Right kidney (tissue), 9 donors: ENCODE results near the gene GSTO2.
A peak's percentile ranks its signal among the peaks of the same experiment; 100 is the strongest.
"Not testable (repeated sequence)": the region's sequence is repeated elsewhere in the genome, so short reads cannot be mapped to it uniquely, and the experiment has no call there.

ENCODE experiments used
- DNase-seq: peaks from one replicate; pipeline ENCODE4 v3.0.0-alpha.2; 2016
- long read RNA-seq, 8 donors: transcript quantifications; one replicate each; lab custom pipeline, GENCODE V29; 2026

GSTO2 gene
- long read RNA-seq, donor 1, full-length matches to known transcripts, result 7 of 13 reads
- long read RNA-seq, donor 1, partial matches to known transcripts, result 6 of 13 reads
- long read RNA-seq, donor 1, other reads (novel, unspliced or antisense), result 0 of 13 reads
- long read RNA-seq, donor 2, full-length matches to known transcripts, result 5 of 5 reads
- long read RNA-seq, donor 2, partial matches to known transcripts, result 0 of 5 reads
- long read RNA-seq, donor 2, other reads (novel, unspliced or antisense), result 0 of 5 reads
- long read RNA-seq, donor 3, full-length matches to known transcripts, result 5 of 5 reads
- long read RNA-seq, donor 3, partial matches to known transcripts, result 0 of 5 reads
- long read RNA-seq, donor 3, other reads (novel, unspliced or antisense), result 0 of 5 reads
- long read RNA-seq, donor 4, full-length matches to known transcripts, result 2 of 2 reads
- long read RNA-seq, donor 4, partial matches to known transcripts, result 0 of 2 reads
- long read RNA-seq, donor 4, other reads (novel, unspliced or antisense), result 0 of 2 reads
- long read RNA-seq, donor 5, full-length matches to known transcripts, result 4 of 4 reads
- long read RNA-seq, donor 5, partial matches to known transcripts, result 0 of 4 reads
- long read RNA-seq, donor 5, other reads (novel, unspliced or antisense), result 0 of 4 reads
- long read RNA-seq, donor 6, full-length matches to known transcripts, result 4 of 4 reads
- long read RNA-seq, donor 6, partial matches to known transcripts, result 0 of 4 reads
- long read RNA-seq, donor 6, other reads (novel, unspliced or antisense), result 0 of 4 reads
- long read RNA-seq, donor 7, full-length matches to known transcripts, result 12 of 18 reads
- long read RNA-seq, donor 7, partial matches to known transcripts, result 6 of 18 reads
- long read RNA-seq, donor 7, other reads (novel, unspliced or antisense), result 0 of 18 reads
- long read RNA-seq, donor 8, full-length matches to known transcripts, result 6 of 6 reads
- long read RNA-seq, donor 8, partial matches to known transcripts, result 0 of 6 reads
- long read RNA-seq, donor 8, other reads (novel, unspliced or antisense), result 0 of 6 reads

GRCh38 chr10:104268713-104269645, at the start of gene GSTO2:
TSS of gene GSTO2 (plus strand) at chr10:104269184. CDS start at chr10:104274916, 5,732 bp downstream.
- DNase-seq, result peak; percentile 85

- no peak for DNase-seq
These were observed 48.5 kb upstream of the GSTO2 start for GRCh38 chr10:104220522-104220921.

DNA sequence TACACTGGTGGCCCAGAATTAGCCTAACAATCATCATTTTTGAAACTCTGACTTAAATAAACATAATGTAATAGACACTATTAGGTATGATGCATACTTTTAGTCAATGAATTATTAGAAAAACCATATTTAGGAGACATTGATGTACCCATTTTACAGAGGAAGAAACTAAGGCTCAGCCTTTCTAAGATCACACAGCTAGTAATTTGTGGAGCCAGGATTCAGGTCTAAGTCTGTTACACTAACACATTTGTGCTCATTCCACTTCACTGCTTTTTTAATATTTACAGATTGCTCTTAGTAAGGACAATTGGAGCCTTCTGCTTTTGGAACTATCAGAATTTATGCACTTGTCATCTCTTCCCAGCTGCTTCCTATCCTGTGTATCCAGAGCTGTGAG, 45.7 kb upstream of the GSTO2 start:
- DNase-seq, result no peak

DNA sequence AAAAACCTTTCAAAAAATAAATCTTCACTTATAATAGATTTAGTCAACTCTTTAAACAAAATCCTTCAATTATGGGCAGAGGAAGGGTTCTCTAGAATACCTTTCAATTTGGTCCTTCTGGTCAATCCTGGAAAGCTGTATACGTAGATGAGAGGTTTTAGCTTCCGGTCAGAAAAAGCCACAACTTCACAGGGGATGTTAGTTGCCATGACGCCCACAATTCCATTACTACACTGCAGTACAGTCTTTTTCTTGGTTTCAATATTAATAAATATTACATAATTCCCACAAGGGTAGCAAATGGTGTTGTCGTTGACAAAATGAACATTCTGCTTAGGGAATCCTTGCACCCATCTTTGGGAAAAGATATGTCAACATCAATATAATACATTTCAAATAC, 38.5 kb upstream of the GSTO2 start:
- DNase-seq, result no peak

- peak; percentile 96 for DNase-seq
These were observed 37.0 kb upstream of the GSTO2 start, which contains the start of gene CFAP43 for GRCh38 chr10:104231784-104232612. TSS of gene CFAP43 (minus strand) at chr10:104232364. CDS start at chr10:104232246, 118 bp downstream.

DNA sequence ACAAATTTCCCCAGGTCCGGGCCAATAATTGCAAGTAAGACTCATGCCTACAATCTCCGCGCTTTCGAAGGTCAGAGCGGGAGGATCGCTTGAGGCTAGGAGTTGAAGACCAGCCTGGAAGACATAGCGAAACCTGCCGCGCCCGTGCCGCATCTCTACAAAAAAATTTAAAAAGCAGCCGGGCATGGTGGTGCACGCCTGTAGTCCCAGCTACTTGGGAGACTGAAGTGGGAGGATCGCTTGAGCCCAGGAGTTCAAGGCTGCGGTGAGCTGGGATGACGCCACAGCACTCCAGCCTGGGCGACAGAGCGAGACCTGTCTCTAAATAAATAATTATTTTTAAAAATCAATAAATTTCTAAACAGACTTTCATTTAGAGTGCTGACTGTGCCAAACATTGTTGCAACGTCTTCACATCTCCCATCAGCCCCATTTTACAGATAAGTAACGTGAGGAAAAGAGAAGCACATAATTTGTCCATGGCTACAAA, 36.3 kb upstream of the GSTO2 start:
- no peak for DNase-seq

DNA sequence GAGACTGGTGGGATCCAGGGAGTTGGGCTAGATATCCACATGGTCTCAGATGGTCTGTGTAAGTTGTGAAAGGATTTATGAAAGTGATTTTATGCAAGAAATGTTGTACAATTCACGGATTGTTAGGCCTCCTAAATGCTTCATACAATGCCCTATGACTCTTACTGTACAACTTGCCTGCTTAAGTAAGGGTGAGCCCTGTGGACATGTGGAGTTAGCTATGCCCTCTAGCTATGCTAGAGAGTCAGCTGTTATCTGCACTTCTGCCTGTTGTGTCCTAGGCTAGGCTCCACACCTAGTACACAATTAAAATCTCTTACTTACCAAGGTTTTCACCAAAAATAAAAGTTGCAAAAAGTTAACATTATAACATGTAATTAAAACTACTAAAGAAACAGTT, 35.2 kb upstream of the GSTO2 start:
- no peak for DNase-seq

DNA sequence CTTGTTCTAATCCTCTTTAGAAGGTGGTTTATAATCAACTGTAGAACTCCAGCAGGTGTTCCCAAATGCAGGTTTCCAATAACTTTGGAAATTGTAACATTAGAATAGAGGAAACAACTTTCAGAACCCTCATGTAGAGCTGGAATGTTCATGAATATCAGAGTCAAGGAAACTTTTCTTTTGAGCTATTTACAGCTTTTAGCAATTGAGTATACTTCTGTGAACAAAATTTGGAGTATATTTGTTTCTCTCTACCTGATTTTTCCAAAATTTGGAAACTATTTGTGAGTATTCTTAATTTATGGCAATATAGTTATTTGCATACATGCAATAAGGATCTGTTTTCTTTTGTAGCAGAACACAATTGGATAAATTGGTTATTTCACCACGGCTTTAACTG, 34.0 kb upstream of the GSTO2 start:
- DNase-seq, result no peak

- no peak for DNase-seq
These were observed 33.2 kb upstream of the GSTO2 start for GRCh38 chr10:104235801-104236200.

DNA sequence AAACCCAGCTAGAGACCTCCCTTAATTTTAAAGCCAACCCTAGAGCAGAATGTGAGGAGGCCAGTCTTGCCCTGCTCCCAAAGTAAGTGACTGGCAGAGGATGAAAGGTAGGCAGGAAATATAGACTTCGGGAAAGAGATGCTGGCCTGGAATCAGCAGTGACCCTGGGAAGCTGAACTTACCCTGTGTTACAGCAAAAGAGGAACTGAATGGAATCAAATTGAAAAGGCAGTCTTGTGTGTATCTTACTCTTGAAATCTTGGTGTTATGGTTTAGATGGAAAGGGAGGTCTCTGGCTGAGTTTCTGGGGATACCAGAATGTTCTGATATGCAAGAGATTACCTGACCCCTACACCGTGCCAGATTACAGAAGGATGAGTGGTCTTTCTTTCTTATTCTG, 28.9 kb upstream of the GSTO2 start:
- no peak for DNase-seq

DNA sequence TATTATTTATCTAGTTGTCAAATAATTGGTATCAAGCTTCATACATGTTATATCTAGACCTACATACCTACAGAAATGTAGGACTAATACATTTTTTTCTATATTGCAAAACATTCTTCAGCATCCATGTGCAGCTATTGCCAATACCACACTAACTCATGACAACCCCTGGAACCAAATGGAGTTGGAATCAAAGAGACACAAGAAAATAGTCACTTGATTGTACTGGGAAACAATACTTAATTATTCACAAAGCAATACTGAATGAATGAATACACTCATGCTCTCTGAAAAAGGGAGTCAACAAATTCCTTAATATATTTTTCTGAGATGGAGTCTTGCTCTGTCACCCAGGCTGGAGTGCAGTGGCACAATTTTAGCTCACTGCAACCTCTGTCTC, 26.4 kb upstream of the GSTO2 start:
- no peak for DNase-seq

DNA sequence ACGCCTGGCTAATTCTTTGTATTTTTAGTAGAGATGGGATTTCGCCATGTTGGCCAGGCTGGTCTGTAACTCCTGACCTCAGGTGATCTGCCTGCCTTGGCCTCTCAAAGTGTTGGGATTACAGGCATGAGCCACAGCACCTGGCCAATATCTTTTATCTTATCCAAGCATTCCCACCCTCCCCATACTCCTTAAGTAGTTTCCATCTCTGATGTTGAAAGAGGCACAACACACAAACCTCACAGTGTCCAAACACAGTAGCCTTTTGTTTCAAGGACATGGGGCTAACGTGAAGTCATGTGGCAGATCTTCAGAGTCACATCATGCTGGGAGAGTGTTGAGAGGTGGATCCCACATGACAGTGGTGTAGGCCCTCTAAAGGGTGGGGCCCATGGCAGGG, 26.0 kb upstream of the GSTO2 start:
- not testable (repeated sequence) for DNase-seq

- DNase-seq, result no peak
These were observed 25.5 kb upstream of the GSTO2 start for GRCh38 chr10:104243512-104243911.

DNA sequence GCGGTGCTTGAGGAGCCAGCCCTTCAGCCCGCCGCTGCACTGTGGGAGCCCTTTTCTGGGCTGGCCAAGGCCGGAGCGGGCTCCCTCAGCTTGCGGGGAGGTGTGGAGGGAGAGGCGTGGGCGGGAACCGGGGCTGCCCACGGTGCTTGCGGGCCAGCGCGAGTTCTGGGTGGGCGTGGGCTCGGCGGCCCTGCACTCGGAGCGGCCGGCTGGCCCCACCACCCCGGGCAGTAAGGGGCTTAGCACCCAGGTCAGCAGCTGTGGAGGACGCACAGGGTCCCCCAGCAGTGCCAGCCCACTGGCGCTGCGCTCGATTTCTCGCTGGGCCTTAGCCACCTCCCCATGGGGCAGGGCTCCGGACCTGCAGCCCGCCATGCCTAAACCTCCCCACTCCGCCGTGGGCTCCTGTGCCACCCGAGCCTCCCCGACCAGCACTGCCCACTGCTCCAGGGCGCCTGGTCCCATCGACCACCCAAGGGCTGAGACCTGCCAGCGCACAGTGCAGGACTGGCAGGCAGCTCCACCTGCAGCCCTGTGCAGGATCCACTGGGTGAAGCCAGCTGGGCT, 23.8 kb upstream of the GSTO2 start:
- no peak for DNase-seq

GRCh38 chr10:104246976-104247375, 22.0 kb upstream of the GSTO2 start:
- no peak for DNase-seq

- DNase-seq, result no peak
These were observed 21.4 kb upstream of the GSTO2 start for GRCh38 chr10:104247513-104248146.

GRCh38 chr10:104248931-104249330, 20.1 kb upstream of the GSTO2 start:
- not testable (repeated sequence) for DNase-seq

- no peak for DNase-seq
These were observed 18.6 kb upstream of the GSTO2 start for GRCh38 chr10:104250371-104250770.

- DNase-seq, result no peak
These were observed 17.5 kb upstream of the GSTO2 start for GRCh38 chr10:104251443-104251842.

- DNase-seq, result no peak
These were observed 16.6 kb upstream of the GSTO2 start for GRCh38 chr10:104252368-104252767.
